ENCODE data around the gene ITIH4. TPM values are rescaled to one million over a fixed set of nuclear protein-coding genes. Genes with fewer than 3 reads are reported as not detected.

Gene ITIH4
- total RNA-seq, 1 experiment from 2014 or later = not detected

GRCh38 chr3:52771334-52771681 is 59.2 kb downstream of the ITIH4 start:
- peak; percentile 20 for DNase-seq (ENCODE audit: low read depth)

GRCh38 chr3:52770496-52771333 is 59.8 kb downstream of the ITIH4 start, which contains the start of gene NEK4:
Gene NEK4, minus strand, starts transcription at chr3:52770940. Its CDS starts 194 bp downstream, at chr3:52770746.
- peak; percentile 87 for DNase-seq (ENCODE audit: low read depth)

- DNase-seq (ENCODE audit: low read depth) = no peak
Measured at GRCh38 chr3:52769786-52770455, 60.6 kb downstream of the ITIH4 start.

- DNase-seq (ENCODE audit: low read depth) = no peak
Measured at GRCh38 chr3:52763466-52763865, 67.0 kb downstream of the ITIH4 start.

Small RNA genes within 50 kb of the gene (small RNA-seq; reads per million reads assigned to genes)
- not detected for gene MIR8064
- gene MUSTN1 = not detected

Other genes starting within 250 kb of the ITIH4 start
- 33.9 and 40.8 TPM in 2 replicates for gene PBRM1, start 144.8 kb downstream of the ITIH4 start, total RNA-seq (2014; rRNA removed; shearing (Covaris generic))
- 138 and 161 TPM in 2 replicates for gene GNL3, start 144.6 kb downstream of the ITIH4 start, total RNA-seq (2014; rRNA removed; shearing (Covaris generic))
- gene GLT8D1, start 124.9 kb downstream of the ITIH4 start, total RNA-seq (2014; rRNA removed; shearing (Covaris generic)) = 55.2 and 62.3 TPM in 2 replicates
- gene SPCS1, start 124.6 kb downstream of the ITIH4 start, total RNA-seq (2014; rRNA removed; shearing (Covaris generic)) = 142 and 208 TPM in 2 replicates
- gene NEK4, start 59.7 kb downstream of the ITIH4 start, total RNA-seq (2014; rRNA removed; shearing (Covaris generic)) = 25.9 and 29.1 TPM in 2 replicates
- not detected in 2 replicates for gene ITIH1, start 53.1 kb downstream of the ITIH4 start, total RNA-seq (2014; rRNA removed; shearing (Covaris generic))
- gene ITIH3, start 35.9 kb downstream of the ITIH4 start, total RNA-seq (2014; rRNA removed; shearing (Covaris generic)) = 0.03 and 0.45 TPM in 2 replicates
- gene MUSTN1, start 4.3 kb upstream of the ITIH4 start, total RNA-seq (2014; rRNA removed; shearing (Covaris generic)) = 0.30 TPM in 1 of 2 replicates, not detected in the other
- gene STIMATE, start 66.9 kb upstream of the ITIH4 start, total RNA-seq (2014; rRNA removed; shearing (Covaris generic)) = 18.1 and 18.7 TPM in 2 replicates
- 8.2 and 11.8 TPM in 2 replicates for gene SFMBT1, start 215.4 kb upstream of the ITIH4 start, total RNA-seq (2014; rRNA removed; shearing (Covaris generic))